Fibroblast of skin of abdomen (primary cell): ENCODE data around the gene ADAMTS17.
A peak's percentile ranks its signal among the peaks of the same experiment; 100 is the strongest.

Experiments used
- DNase-seq: peaks from one replicate; pipeline ENCODE4 v3.0.0-alpha.2; 2013

ADAMTS17 gene

DNA sequence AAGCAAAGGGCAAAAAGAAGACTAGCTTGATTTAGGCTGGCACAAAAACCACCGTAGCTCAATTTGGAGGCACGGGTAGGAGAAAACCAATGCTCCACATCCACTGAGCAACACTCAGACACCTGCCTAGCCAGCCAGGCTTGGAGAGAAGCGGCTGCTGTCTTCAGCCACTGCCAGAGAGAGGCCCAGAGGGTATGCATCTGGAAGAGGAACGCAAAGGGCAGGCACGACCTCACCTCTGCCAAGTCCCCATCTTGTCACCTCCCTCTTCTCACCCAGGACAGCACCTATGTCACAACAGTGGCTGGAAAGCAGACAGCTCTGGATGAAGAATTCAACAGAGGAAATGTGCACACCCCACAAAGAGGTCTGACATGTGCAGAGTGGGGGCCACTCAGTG lies 93.5 kb downstream of the ADAMTS17 start:
- DNase-seq = no peak

DNA sequence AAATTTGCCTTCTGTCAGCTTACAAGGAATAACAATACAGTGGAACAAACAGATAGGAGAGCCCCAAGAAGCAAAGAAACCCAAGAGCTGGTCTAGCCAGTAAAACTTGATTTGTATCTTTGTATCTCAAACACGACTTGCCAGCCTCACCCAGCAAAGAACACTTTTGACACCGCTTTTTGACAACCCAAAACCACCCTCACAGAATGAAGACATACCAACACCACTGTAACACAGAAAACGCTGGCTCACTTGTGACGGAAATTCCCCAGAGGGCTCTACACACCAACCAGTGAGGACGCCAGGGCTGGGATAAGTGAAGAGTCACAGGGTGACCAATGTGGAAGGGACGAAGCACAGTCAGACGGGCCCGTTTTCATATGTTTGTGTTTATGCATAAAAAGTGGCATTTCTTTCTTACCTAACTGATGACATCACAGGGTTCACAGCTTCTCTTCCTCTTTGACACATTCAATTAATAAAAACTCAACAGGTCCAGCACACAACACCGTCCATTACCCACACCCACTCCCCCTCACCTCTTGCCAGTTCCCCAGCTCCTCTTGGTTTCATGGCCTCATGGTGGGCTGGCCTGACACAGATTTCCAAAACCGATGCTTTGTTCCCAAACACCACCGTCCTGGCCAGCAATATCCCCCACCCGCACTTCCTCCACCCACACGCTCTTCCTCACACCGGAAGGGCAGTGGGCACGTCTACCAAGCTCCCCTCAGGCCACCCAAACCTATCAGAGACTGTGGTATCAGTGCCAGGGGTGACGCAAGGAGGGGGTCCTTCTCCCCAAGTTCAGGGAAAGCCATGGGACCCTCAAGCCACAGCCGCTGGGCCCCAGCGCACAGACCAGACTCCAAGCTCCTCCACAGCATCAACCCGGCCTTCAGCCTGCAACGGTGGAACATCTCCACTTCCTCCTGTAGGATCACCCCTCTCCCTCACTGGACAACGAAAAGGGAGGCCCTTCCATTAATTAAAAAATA lies 94.2 kb downstream of the ADAMTS17 start:
- no peak for DNase-seq

DNA sequence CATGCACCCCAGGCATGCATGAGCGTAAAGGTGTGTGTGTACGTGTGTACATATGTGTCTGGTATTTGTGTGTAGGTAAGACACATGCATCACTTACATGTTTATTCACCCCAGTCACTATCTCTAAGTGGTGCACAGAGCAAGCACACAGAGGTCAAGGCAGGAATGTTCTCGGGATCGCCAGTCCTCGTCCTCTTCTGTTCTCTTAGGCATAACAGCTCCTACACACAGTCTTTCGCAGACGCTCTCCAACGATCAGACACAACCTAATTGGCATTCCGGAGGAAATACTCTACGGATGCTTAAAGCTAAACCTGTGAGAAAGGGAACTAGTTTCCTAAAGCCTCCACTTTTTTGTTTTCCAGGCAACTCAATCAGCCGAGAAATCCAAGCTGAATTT lies 95.9 kb downstream of the ADAMTS17 start:
- DNase-seq = no peak

- DNase-seq = no peak
Observed at GRCh38 chr15:100245487-100245820, 96.3 kb downstream of the ADAMTS17 start.

DNA sequence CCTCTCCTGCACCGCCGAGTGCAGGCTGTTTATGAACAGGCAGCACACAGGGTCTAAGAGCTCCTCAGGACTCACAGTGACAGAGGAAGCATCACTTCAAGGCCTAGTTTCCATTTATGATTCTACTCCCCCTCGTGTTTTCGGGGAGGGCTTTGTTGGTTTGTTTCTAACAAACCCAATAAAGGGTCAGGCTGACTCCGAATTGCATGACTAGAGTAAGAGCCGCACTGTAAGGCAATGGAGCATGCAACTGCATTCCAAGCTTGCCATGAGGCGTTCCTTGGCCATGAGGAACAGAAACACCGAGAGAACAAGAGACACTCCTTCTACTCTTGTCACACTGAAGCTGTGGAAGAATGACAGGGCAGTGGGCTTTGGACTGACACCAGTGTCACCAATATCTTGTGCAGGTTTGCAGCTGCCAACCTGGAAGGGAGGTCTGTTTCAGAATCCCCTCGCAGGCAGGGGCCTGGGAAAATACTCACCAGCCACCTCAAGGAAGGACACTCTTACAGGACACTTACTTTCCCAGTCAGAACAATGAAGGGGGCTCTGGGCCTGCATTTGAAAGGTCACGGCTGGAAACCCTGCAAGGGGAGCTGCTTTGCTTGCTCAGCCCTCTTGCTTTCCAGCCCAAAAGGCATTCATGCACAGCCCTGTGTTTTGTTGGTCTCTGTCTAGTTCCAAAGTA lies 96.8 kb downstream of the ADAMTS17 start:
- DNase-seq = no peak

DNA sequence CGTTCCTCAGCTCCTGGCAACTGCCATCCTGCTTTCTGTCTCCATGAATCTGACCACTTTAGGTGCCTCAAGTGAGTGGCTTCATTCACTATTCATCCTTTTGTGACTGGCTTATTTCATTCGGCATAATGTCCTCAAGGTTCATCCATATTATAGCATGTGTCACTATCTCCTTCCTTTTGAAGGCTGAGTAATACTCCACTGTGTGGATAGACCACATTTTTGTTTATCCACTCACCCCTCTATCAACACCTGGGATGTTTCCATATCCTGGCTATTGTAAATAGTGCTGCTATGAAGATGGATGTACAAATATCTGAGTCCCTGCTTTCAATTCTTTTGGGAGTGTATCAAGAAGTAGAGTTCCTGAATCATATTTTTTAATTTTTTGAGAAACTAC lies 98.8 kb downstream of the ADAMTS17 start:
- DNase-seq = no peak

- peak; percentile 28 for DNase-seq
Observed at GRCh38 chr15:100241572-100242482, 99.9 kb downstream of the ADAMTS17 start.

DNA sequence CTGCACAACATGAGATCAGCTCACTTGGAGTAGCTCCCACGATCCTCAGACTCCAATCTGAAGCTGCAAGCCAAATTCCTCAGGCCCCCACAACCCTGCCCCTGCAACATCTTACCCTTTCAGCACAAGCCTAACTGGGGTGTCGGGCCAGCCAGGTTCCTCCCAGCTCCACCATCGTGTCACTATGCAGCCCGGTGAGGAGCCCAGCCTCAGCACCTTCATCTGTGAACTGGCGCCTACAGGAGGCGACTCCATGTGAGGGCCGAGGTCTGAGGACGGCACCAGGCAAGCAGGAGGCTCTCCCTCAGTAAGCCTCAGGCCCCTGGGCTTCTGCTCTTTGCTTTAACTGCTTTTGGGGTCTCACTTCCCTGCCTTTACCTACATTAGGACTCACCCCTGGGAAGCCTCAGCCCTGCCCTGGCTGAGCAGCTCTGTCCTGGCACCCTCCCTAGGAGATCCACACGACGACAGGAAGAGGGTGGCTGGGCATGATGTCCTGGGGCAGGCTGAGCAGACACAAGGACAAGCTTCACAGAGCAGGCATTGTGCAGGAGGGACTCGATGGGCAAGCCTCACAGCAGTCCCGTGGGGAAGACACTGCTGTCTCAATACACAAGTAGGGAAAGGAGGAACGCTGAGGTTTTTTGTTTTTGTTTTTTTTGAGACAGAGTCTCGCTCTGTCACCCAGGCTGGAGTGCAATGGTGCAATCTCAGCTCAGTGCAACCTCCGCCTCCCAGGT lies 104.6 kb downstream of the ADAMTS17 start:
- no peak for DNase-seq

DNA sequence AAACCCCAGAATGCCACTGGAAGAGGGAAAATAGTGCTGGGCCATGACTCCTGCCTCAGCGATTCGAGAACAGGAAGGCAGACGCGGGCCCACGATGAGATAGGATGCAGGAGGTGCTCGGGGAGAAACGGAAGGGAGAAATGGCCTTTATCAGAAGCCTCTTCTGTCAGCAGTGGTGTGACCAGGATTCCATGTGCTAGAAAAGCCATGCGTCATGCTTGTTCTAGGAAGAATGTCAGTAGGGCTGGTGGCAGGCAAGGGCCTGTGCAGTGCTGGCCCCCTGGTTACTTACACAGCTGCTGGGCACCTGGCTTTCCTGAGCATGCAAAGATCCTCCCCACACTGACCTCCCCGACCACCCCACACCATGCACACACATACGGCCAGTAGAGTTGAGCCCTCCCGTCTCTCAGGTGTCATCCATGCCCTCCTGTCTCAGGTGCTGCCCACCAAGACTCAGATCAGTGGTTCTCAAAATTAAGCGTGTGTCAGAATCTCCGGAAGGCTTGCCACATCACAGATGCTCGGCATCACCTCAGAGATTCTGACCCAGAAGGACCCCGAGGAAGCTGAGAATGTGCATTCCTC lies 106.7 kb downstream of the ADAMTS17 start:
- no peak for DNase-seq

DNA sequence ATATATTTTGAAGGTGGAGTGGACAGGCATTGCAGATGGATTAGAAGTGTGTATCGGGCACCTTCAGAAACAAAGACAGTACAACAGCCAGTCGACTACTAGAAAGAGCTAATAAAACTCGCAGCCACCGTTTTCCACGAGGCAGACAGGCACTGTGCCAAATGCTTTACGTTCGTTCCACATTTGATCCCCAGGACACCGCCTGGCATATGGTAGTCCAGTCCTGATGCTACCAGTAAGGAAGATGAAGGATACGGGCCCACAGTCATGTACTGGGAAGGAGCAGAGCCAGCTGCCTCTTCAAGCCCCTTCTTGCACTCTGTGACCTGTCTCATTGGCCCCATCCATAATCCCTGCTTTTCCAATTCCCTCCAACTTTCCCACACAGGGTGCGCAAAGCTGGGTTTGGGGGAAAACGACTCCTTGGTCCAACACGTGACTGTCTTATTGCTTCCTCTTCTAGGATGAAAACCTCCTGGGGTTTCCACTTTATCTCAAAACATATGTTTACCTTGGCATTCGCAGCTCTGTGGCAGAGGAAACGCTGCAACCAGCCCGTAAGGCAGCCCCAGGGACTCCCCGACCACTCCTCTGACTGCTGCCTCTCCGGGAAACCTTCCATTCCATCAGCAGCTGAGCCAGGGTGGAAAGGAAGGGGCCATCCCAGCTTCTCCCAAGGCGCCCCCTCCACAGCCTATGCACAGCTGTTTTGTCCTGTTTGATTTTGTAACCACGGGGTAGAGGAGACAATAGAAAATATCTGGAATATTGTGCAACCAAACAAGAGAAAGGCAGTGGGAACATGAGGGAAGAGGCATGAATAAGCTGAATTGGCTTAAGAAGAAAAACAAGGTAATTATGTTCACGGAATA lies 107.4 kb downstream of the ADAMTS17 start:
- no peak for DNase-seq

- DNase-seq = no peak
Observed at GRCh38 chr15:100230784-100231183, 111.0 kb downstream of the ADAMTS17 start.

GRCh38 chr15:100229181-100230163 lies 112.3 kb downstream of the ADAMTS17 start:
- no peak for DNase-seq

DNA sequence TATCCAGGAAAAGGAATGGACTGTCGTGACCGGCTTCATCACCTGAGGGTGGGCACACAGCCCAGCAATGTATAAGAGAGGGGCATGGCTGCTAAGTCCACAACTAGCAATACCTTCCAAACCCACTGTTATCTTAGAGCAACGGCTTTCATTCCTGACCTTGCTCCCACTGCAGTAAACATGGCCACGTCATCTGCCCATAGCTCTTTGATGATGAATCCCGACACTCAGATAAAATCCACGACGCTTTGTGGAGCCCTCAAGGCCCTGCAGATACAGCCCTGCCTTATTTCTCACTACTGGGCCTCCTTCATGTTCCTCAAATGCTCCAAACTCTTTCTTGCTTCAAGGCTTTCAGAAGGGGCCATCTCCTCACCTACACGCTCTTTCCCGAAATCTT lies 114.0 kb downstream of the ADAMTS17 start:
- no peak for DNase-seq

- DNase-seq = no peak
Observed at GRCh38 chr15:100226107-100226506, 115.7 kb downstream of the ADAMTS17 start.

DNA sequence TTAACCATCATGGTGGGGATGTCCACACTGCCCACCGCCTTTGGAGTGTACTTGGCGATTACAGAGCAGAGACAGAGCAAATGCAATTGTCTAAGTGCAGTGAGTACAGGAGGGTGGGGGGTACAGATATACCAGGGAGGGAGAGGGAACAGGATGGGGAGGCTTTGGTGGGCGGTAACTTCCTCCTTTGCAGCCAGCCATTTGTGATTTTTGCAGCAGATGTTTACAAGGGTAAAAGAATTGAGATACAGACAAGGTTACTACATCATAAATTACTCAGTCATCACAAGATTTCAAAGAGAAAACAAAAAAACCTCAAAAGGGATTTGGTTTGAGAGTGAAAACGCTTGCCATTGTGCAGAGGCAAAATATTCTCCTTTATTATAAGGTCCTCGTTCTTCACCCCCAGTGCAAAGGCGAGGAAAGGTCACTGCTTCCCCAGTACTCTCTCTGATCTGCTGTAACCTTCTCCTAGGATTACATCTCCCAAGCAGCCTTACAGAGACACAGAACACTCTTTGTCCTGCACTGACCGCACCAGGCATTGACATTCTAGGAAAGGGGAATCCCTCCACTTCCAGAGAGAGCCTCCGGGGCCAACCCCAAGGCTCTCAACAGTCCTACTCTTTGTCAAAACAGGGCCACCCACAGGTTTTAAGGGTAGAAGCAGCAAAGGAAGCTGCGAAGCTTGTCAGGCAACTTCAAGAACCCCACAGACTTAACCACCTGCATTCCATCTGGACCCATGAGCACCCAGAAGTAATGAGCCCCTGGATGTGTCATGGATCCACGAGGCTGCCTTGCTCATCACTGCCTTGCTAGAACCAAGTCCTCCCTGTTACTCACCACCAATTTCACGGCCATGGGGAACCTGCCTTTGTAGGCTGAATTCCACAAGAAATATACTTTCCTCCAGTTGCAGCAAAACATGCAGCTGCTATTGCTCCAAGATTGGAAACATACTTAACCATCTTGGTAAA lies 117.3 kb downstream of the ADAMTS17 start:
- DNase-seq = no peak

- no peak for DNase-seq
Observed at GRCh38 chr15:100222349-100222715, 119.4 kb downstream of the ADAMTS17 start.

GRCh38 chr15:100221471-100222348 lies 120.1 kb downstream of the ADAMTS17 start:
- DNase-seq = no peak
